HTERT RPE-1 (cell line): ENCODE measurements around the gene CD151.

ENCODE experiments used
- in situ Hi-C: fragments of 300-500 bp; cut with MboI; formaldehyde crosslinking; loops from 4 replicates; pipeline ENCODE4 v1.14.3; 2020; ENCODE audit warnings: low sequenced_read_pairs

CD151 gene

DNA sequence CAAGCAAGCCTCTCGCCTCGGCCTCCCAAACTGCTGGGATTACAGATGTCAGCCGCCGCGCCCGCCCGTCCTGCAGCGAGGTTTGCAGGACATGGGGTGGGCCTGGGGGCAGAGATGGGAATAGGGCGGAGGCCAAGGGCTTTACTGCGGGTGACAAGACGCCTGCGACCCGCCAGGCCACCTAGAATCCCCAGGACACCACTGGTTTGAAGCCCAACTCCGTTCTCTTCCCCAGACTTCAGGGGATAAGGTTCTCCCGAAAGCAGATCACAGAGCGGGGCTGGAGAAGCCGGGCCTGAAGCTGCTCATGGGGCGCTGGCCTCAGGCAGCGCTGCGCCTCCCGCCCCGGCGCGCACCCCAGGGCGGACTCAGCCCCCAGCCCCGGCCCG lies 9.2 kb downstream of the CD151 start:
- in situ Hi-C loops, result no loop called here

DNA sequence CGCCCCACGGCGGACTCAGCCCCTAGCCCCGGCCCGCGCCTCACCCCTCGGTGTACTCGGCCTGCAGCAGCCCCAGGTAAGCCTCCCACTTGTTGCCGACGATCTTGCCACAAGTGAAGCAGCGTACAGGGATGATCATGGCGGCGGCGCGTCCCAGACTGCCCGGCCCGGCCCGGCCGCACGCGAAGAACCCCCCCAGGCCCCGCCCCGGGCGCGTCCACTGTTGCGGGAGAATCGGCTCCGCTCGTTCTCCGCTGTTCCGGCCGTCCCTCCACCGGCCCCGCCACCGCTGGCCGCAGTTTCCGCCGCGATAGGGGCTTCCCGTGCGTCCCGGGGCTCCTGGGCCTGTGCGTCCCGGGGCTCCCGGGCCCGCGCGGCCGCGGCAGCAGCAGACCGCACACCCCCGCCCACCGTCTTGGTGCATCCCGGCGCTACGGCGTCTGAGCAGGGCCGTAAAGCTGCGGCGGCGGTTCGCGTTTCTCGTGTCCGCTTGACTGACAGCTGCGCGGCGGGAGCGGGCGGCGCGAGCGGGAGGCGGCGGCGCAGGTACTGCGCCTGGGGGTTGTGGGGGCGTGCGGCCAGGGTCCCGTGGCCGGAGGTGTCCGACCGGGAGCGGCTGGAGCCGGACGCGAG lies 9.7 kb downstream of the CD151 start, which contains the start of the genes POLR2L and TSPAN4:
TSS of gene POLR2L (minus strand) at position 160 of the 633 bp plus-strand sequence. CDS start at position 139, 21 bp downstream.
TSS of gene TSPAN4 (plus strand) at position 483 of the 633 bp plus-strand sequence. CDS start 7,453 bp downstream, outside the sequence.
- in situ Hi-C loops, result no loop called here

- in situ Hi-C loops, result no loop called here
Measured at GRCh38 chr11:843086-843734, 10.5 kb downstream of the CD151 start.

GRCh38 chr11:843818-844692 lies 11.3 kb downstream of the CD151 start:
- in situ Hi-C loops, result no loop called here

DNA sequence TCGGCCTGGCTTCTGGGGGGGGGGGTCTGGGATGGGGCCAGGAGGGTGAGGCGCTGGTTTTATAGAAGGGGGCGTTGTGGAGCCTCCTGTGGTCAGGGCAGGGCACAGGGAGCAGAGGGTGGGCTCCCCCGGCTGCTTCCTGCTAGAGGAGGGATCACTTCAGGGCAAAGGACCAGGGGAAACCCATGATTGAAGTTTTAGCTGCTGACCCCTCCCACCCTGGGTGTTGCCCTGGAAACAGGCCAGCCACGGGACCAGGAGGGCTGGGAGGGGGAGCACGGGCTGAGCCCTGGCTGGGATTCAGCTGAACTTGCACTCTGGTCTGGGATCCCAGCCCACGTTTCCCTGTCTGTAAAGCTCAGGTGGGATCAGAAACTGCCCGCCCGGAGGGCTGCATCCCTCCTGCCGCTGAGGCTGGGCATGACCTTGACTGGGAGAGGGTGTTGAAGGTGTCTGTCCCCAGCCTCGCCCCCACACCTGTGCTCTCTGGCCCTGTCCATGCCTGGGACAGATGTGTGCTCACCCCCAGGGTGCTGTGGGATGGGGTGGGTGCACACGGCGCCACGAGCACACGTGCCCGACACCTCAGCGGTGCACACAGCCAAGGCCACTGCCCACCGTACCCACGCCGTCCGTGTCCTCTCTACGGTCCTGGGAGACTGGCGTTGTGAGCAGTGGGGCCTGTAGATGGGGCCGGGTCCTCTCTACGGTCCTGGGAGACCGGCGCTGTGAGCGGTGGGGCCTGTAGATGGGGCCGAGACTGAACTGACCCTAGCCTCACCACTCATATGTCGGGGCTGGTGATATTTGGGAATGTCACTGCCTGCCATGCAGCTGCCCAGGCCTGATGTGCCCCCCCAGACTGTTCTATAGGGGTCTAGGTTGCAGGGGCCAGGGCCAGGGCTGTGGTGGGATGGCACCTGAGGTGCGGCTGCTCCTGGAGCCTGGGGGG lies 12.2 kb downstream of the CD151 start:
- in situ Hi-C loops, result no loop called here

DNA sequence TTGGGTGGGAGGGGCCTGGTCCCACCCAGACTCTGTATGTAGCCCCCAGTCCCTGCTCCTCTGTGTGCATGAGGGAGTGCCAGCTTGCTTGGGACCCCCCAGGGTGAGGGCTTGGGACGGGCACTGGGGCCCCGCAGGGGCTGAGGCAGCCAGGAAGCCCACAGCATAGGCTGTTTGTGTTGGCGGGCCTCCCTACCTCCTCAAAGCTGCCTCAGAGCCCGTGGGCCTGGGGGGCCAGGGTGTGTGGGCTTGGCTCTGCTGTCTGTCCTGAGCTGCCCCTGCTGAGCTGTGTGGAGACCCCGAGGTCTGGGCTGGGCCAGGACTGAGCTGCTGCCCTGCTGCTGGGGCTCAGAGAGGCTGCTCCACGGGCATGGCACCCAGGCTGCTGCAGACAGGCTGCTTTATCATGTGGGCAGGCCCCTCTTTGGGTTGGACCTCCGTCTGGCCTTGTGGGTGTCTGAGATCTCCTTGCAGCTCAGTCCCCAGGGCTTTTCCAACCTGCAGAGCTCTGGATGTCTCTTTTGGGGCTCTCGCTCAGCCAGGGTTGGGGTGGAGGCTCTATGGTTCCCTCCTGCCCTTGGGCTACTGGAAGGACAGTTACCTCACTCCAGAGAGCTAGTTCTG lies 13.2 kb downstream of the CD151 start:
- in situ Hi-C loops, result no loop called here

DNA sequence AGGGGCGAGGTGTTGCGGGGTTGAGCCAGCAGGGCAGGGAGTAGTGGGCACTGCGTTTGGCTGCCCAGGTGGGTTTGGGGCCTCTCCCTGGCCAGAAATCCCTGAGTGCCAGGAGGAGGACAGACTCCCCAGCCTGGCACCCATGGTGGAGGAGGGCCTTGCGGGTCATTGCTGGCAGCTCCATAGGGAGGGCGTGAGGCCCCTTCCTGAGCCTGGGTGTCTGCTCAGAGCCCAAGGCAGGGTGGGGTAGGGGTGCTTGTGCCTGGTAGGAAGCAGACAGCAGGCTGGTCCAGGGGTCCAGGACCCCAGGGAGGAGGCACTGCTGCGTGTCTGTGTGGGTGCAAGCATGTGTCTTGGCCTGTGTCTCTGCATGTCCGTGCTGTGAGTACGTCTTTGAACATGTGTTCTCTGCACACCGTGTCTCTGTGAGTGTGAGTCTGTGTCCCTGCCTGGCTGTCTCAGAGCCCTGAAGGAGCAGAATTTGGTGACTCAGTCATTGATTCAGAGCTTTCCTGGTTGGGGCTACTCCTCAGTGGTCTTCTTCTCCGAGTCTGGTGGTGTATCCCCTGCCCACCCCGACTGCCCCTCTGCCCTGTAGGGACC lies 13.8 kb downstream of the CD151 start:
- in situ Hi-C loops, result no loop called here

DNA sequence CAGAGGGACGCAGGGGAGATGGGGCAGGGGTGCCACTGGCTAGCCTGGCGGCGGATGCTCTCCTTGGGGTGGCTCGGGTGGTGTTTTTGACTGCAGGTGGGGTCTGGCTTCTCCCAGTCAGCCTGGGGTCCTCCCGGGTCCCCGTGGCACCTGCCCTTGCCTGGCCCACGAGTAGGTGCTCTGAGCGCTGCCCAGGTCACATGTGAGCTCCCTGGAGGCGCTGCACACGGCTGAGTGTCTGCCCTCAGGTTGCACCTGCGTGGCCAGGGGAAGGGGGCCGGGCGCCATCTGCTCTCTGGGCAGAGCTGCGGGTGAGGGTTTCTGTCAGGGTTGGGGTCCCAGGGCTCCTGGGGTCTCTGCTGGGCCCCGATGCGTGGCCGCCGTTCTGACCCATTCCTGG lies 15.1 kb downstream of the CD151 start:
- in situ Hi-C loops, result no loop called here

DNA sequence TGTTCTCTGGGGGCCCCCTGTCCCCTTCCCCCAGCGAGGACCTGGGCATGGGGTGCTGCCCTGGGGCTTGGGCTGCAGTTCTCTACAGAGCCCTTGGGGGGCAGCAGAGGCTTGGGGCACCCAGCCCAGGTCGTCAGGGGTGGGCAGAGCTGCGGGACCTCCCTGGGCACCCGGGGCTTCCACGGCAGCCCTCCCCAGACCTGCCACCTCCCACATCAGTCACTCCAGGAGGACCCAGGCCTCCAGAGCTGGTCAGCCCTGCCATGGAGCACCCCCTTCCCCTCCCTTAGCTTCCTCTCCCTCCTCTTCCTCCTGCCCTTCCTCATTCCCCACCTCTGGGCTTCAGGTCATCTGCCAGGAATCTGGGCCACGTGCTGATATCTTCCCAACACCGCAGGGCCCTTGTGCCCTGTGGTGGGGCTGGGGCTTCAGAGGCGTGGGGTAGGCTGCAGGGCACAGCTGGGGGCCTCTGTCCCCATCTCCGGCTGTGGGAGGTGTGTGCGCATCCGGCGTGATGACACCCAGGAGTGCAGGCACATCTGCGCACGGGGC lies 15.7 kb downstream of the CD151 start:
- in situ Hi-C loops, result no loop called here

- in situ Hi-C loops, result no loop called here
Measured at GRCh38 chr11:849104-849824, 16.5 kb downstream of the CD151 start.

GRCh38 chr11:849951-850774 lies 17.4 kb downstream of the CD151 start:
- in situ Hi-C loops, result no loop called here

DNA sequence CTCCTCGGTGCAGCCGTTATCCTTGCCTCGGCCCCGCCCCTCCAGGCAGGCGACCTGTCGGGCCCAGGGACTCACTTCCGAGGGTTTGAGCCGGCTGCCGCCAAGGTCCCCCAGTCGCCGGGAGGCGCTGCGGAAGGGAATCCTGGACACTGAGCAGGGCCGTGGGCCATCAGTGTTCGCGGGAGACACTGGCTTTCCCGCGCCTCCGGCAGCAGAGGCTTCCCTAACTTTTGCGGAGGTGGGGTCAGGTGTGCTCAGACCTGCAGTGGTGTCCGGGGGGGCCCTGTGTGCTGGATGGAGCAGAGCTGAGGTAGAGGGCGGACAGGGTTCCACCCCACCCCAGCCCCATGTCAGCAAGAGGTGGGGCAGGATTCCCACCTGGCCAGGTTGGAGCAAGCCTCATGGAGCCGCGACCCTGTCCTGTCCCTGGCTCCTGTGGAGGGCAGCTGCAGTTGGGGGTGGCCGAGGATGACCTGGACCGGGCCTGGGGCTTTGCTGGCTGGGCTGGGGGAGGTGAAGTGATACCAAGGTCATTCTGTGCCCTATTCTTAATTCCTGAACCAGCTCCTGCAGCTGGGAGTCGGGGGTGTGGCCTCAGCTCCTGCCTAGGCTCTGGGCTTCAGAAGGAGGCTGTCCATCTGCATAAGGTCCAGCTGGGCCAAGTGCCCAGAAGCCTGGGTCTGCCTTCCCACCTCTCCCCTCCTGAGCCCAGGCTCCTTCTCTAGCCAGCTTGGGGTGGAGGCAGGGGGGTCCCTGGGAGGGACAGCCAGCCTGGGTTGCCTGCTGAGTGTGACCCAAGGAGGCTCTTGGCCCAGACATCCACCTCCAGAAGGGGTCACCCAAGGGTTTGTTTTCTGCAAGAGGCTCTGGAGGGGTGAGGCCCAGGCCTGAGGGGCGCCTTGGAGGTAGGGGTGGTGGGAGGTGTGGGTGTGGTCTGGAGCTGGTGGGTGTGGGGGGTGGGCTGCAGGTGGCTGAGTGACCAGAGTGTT lies 18.3 kb downstream of the CD151 start:
- in situ Hi-C loops, result no loop called here

- in situ Hi-C loops, result no loop called here
Measured at GRCh38 chr11:852762-853161, 20.0 kb downstream of the CD151 start.

DNA sequence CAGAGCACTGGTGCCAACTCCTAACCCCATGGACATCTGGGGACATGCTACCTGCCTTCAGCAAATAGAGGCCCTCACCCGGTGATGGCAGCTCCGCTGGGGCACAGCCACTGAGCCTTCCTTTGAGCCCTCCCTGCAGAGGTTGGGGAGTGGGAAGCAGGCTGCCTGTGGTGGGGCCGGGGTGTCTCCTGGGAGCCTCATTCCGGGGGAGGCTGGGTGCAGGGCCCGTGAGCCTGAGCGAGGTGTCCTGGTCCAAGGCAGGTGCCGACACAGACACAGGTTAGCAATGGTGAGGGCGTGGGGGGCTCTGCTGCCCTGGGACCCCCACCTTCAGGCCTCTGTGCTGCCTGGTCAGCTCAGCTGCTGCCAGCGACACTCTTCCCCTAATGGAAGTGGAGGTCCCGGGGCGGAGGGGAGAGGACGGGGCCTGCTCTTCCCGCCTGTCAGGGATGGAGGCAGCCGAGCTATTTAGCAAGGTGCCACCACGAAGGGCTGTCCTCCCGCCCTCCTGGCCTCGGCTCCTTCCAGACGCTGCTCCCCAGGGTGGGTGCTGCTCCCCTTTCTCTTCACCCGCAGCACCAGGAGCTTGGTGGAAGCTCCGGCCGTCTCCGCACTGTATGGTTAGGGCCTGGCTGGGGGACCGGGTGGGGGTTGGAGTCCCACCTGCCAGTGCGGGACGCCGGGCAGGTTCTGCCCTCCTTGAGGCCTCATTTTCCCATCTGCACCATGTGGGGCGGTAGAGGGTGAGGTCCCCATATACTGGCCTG lies 21.1 kb downstream of the CD151 start:
- in situ Hi-C loops, result no loop called here

DNA sequence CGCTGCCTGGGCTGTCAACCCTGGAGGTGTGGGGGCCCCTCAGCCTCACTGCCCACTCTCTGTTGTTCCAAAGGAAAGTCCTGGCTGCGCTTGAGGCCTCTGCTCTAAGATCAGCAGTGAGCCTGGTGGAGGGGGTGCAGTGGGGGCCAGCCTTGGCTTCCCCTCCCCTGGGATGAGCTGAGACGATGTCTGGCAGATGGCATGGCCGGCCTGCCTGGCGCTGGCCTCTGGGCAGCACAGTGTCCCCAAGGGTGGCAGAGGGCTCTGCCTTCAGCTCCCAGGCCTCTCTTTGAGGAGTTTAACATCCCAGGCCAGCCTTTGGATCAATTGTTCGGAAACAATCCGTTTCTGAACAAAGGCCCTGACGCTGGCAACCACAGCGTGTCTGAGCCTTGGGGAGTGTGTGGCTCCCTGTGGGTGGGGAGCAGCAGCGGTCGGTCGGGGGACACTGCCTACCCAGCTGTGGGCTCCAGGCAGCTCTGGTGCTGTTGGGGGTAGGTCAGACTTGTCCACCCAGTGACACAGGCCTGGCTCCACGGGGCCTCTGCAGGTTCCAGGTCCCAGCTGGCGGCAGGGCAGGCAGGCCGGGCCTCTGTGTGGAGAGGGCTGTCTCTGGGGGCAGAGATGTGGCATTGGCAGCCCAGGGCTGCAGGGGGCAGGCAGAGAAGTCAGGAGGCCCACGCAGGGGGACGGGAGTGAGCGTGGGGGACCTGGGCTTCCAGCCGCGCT lies 22.0 kb downstream of the CD151 start:
- in situ Hi-C loops, result no loop called here
